Hepatocyte (in vitro differentiated cells): ENCODE results near the gene SPON1.

Experiments used
- EZH2 ChIP-seq: fragments of 200-600 bp; sonication (generic); IDR thresholded peaks from 2 replicates; pipeline ENCODE4 v1.6.1; 2016; ENCODE audit warnings: antibody characterized with exemption, mild to moderate bottlenecking, borderline replicate concordance
- EZH2phosphoT487 ChIP-seq: fragments of 200-600 bp; sonication (generic); IDR thresholded peaks from one replicate; pipeline ENCODE4 v1.6.1; 2018; ENCODE audit warnings: antibody characterized with exemption, mild to moderate bottlenecking, low read depth, moderate library complexity; ENCODE audit not compliant: unreplicated experiment, severe bottlenecking
- TF ChIP-seq, protein P1 (sequence below): fragments of 200-600 bp; sonication (generic); IDR thresholded peaks from 2 replicates; pipeline ENCODE4 v1.5.1; 2016; ENCODE audit warnings: antibody characterized with exemption, mild to moderate bottlenecking; ENCODE audit not compliant: poor library complexity

DNA sequence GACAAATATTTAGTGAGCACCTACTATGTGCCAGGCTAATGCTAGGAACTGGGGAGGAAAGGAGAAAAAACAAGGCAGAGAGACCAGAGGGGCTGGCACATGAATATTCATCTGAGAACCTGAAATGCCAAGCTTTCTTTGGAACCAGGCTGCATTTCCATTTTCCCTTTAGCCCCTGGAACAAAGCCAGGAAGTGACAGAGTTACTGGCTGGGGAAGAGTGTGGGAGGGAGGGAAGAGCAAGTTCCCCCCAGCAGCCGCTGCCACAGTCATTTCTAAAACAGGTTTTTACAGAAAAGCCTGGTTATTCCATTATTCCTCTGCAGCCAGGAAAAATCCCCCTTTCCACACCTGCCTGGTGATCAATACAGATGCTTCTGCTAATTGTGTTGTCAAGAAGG is 97.0 kb downstream of the SPON1 start:
- TF ChIP-seq, protein P1, sequence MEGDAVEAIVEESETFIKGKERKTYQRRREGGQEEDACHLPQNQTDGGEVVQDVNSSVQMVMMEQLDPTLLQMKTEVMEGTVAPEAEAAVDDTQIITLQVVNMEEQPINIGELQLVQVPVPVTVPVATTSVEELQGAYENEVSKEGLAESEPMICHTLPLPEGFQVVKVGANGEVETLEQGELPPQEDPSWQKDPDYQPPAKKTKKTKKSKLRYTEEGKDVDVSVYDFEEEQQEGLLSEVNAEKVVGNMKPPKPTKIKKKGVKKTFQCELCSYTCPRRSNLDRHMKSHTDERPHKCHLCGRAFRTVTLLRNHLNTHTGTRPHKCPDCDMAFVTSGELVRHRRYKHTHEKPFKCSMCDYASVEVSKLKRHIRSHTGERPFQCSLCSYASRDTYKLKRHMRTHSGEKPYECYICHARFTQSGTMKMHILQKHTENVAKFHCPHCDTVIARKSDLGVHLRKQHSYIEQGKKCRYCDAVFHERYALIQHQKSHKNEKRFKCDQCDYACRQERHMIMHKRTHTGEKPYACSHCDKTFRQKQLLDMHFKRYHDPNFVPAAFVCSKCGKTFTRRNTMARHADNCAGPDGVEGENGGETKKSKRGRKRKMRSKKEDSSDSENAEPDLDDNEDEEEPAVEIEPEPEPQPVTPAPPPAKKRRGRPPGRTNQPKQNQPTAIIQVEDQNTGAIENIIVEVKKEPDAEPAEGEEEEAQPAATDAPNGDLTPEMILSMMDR: no peak
- TF ChIP-seq EZH2 (no peak), EZH2phosphoT487 (no peak)
